Trophoblast cell (in vitro differentiated cells and primary cell): Measurements from ENCODE around the gene OPN4.

Experiments used
- DNase-seq, 2 donors: peaks; one replicate each; pipeline ENCODE4 v3.0.0-alpha.2; 2016
- H2AFZ ChIP-seq: 2 replicates; pipeline ENCODE4 v1.6.1; 2013; ENCODE audit warnings: low read length, moderate library complexity, mild to moderate bottlenecking; ENCODE audit not compliant: insufficient read depth, poor library complexity
- H2AK5ac ChIP-seq: 2 replicates; pipeline ENCODE4 v1.6.1; 2013; ENCODE audit warnings: mild to moderate bottlenecking, low read length
- H2BK120ac ChIP-seq: 2 replicates; pipeline ENCODE4 v1.6.1; 2013; ENCODE audit warnings: low read length, mild to moderate bottlenecking, moderate library complexity; ENCODE audit not compliant: insufficient read depth, poor library complexity
- H2BK12ac ChIP-seq: 2 replicates; pipeline ENCODE4 v1.6.1; 2013; ENCODE audit warnings: mild to moderate bottlenecking, low read length, moderate library complexity
- H2BK5ac ChIP-seq: 2 replicates; pipeline ENCODE4 v1.6.1; 2013; ENCODE audit warnings: low read length, low read depth, moderate library complexity, mild to moderate bottlenecking; ENCODE audit not compliant: poor library complexity
- H3K14ac ChIP-seq: 2 replicates; pipeline ENCODE4 v1.6.1; 2013; ENCODE audit warnings: mild to moderate bottlenecking, low read length
- H3K18ac ChIP-seq: 2 replicates; pipeline ENCODE4 v1.6.1; 2013; ENCODE audit warnings: mild to moderate bottlenecking, low read length
- H3K23ac ChIP-seq: 2 replicates; pipeline ENCODE4 v1.6.1; 2013; ENCODE audit warnings: low read length
- H3K27ac ChIP-seq: 2 replicates; pipeline ENCODE4 v1.5.1; 2013; ENCODE audit warnings: low read depth, mild to moderate bottlenecking, inconsistent platforms, low read length, moderate library complexity
- H3K27me3 ChIP-seq: 2 replicates; pipeline ENCODE4 v1.6.1; 2013; ENCODE audit warnings: inconsistent platforms, mild to moderate bottlenecking, low read length, moderate library complexity; ENCODE audit not compliant: insufficient read depth
- H3K36me3 ChIP-seq, 2 experiments: 1 replicate in 1 of 2; 2 replicates in 1 of 2; pipeline ENCODE4 v1.6.1; 2013; ENCODE audit warnings: low read length in 2 of 2, mild to moderate bottlenecking in 2 of 2, moderate library complexity in 1 of 2; ENCODE audit not compliant: insufficient read depth in 2 of 2, control insufficient read depth in 1 of 2
- H3K4ac ChIP-seq: 2 replicates; pipeline ENCODE4 v1.6.1; 2013; ENCODE audit warnings: low read depth, mild to moderate bottlenecking, low read length, moderate library complexity
- H3K4me1 ChIP-seq, 2 experiments: 1 replicate in 1 of 2; 2 replicates in 1 of 2; pipeline ENCODE4 v1.6.1; 2013; ENCODE audit warnings: low read length in 2 of 2, mild to moderate bottlenecking in 2 of 2, moderate library complexity in 1 of 2; ENCODE audit not compliant: insufficient read depth in 2 of 2, control insufficient read depth in 1 of 2
- H3K4me2 ChIP-seq: 2 replicates; pipeline ENCODE4 v1.6.1; 2013; ENCODE audit warnings: inconsistent platforms, mild to moderate bottlenecking, low read length, moderate library complexity
- H3K4me3 ChIP-seq: 2 replicates; pipeline ENCODE4 v1.5.1; 2013; ENCODE audit warnings: mild to moderate bottlenecking, low read depth, low read length, inconsistent platforms
- H3K79me1 ChIP-seq: one replicate; pipeline ENCODE4 v1.6.1; 2013; ENCODE audit warnings: low read length
- H3K79me2 ChIP-seq: 2 replicates; pipeline ENCODE4 v1.6.1; 2013; ENCODE audit warnings: low read length, mild to moderate bottlenecking; ENCODE audit not compliant: control insufficient read depth, insufficient read depth, poor library complexity
- H3K9ac ChIP-seq: 2 replicates; pipeline ENCODE4 v1.6.1; 2013; ENCODE audit warnings: mild to moderate bottlenecking, low read length
- H3K9me3 ChIP-seq: 2 replicates; pipeline ENCODE4 v1.6.1; 2013; ENCODE audit warnings: low read depth, mild to moderate bottlenecking, control low read depth, inconsistent platforms, low read length; ENCODE audit not compliant: insufficient read depth
- H4K12ac ChIP-seq: 2 replicates; pipeline ENCODE4 v1.6.1; 2013; ENCODE audit warnings: low read depth, mild to moderate bottlenecking, low read length, moderate library complexity
- H4K8ac ChIP-seq: 2 replicates; pipeline ENCODE4 v1.6.1; 2013; ENCODE audit warnings: low read depth, mild to moderate bottlenecking, low read length, moderate library complexity
- H4K91ac ChIP-seq: one replicate; pipeline ENCODE4 v1.6.1; 2013; ENCODE audit warnings: low read depth, mild to moderate bottlenecking, low read length, moderate library complexity
- WGBS: extraction: QIAGEN DNeasy Blood & Tissue Kit; methylation state at CpG from one replicate; pipeline ENCODE4 v1.1.7; 2013; ENCODE audit warnings: missing lambda C conversion rate; ENCODE audit not compliant: insufficient read length, insufficient coverage; ENCODE audit errors: extremely low coverage; 5-methylcytosine and 5-hydroxymethylcytosine counted together

OPN4 gene

GRCh38 chr10:86663046-86663345 lies 8.6 kb downstream of the OPN4 start:
- Histone ChIP-seq H3K4me2 (no peak overlapping the region), H3K9me3 (no peaks in the 10 kb centered on the region), H3K4ac (no peak overlapping the region), H2BK5ac (no peak overlapping the region), H2BK120ac (no peak overlapping the region), H3K27me3 (no peaks in the 10 kb centered on the region), H3K36me3 (no peaks in the 10 kb centered on the region), H2AK5ac (no peak overlapping the region), H3K4me1 (peaks cover 14 to 24% of the 10 kb centered on the region in 2 experiments), H2BK12ac (no peak overlapping the region), H3K79me1 (peaks cover 3% of the 10 kb centered on the region), H3K4me3 (no peak overlapping the region), H3K14ac (no peak overlapping the region), H2AFZ (no peak overlapping the region), H4K8ac (no peak overlapping the region), H3K9ac (no peak overlapping the region), H3K23ac (no peak overlapping the region), H4K12ac (no peak overlapping the region), H4K91ac (no peak overlapping the region), H3K27ac (no peak overlapping the region), H3K18ac (no peak overlapping the region), H3K79me2 (no peaks in the 10 kb centered on the region)
- WGBS, result no CpG with 5 or more reads among the region's 8 CpGs
- DNase-seq, result no peak

- no peak overlapping the region for H3K4me2 ChIP-seq
- H3K27ac ChIP-seq, result no peak overlapping the region
- H2AK5ac ChIP-seq, result no peak overlapping the region
- H3K4me3 ChIP-seq, result no peak overlapping the region
- no peak overlapping the region for H4K12ac ChIP-seq
- H2BK12ac ChIP-seq, result no peak overlapping the region
- H3K9ac ChIP-seq, result no peak overlapping the region
- H3K36me3 ChIP-seq, result no peaks in the 10 kb centered on the region
- no peak overlapping the region for H4K91ac ChIP-seq
- H3K79me2 ChIP-seq, result no peaks in the 10 kb centered on the region
- peaks cover 6% of the 10 kb centered on the region for H3K79me1 ChIP-seq
- no peak overlapping the region for H3K18ac ChIP-seq
- DNase-seq, result no peak
- no peaks in the 10 kb centered on the region for H3K27me3 ChIP-seq
- H2BK5ac ChIP-seq, result no peak overlapping the region
- H3K9me3 ChIP-seq, result no peaks in the 10 kb centered on the region
- H3K4ac ChIP-seq, result no peak overlapping the region
- H2BK120ac ChIP-seq, result no peak overlapping the region
- H3K4me1 ChIP-seq, result peaks cover 22 to 32% of the 10 kb centered on the region in 2 experiments
- no peak overlapping the region for H4K8ac ChIP-seq
- no peak overlapping the region for H3K14ac ChIP-seq
- no peak overlapping the region for H3K23ac ChIP-seq
- no peak overlapping the region for H2AFZ ChIP-seq
- no CpG with 5 or more reads among the region's 10 CpGs for WGBS
Observed at GRCh38 chr10:86663576-86664339, 9.4 kb downstream of the OPN4 start.

DNA sequence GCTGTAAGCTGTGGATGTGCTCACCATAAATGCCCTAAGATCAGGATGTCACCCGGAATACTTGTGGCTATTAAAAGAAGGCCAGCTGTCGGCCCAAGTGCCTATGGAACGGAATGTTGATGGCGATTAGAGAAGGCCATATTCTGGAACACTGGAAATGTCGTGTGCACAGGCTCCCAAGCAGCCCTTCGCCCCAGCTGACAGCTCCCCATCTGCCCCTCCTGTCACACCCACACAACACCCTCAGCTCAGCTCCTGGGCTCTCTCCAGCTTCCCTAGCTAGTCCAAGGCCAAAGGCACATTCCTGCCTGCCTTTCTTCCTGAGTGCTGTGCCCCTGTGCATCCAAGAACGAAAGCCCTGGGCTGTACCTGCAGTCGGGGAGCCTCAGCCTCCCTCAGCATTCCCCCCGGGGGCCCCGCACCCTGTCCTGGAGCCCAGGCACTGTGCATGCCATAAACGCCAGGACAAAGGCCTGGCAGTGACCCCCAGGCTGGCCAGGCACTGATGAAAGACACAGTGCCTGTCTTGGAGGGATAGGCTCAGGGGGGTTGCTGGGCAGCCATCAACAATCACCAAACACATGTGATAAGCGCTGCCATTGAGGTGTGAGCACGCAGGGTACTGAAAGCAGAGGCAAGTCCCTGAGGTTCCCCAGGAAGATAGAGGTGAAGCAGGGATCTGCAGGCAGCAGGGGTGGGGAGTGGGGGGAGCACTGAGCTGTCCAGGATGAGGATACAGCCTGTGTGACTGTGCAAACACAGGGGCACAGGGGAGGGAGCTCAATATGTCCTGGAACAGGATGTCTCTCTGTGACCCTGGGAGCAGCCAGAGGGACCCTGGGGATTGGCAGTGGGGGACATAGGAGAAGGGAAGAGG lies 10.2 kb downstream of the OPN4 start:
- Histone ChIP-seq H3K27me3 (no peaks in the 10 kb centered on the region), H2BK5ac (no peak overlapping the region), H3K14ac (no peak overlapping the region), H2AFZ (no peak overlapping the region), H3K4me3 (no peak overlapping the region), H3K79me1 (peaks cover 9% of the 10 kb centered on the region), H4K12ac (no peak overlapping the region), H3K18ac (no peak overlapping the region), H3K27ac (no peak overlapping the region), H3K4me2 (no peak overlapping the region), H3K4ac (no peak overlapping the region), H2AK5ac (no peak overlapping the region), H2BK12ac (no peak overlapping the region), H3K9ac (no peak overlapping the region), H3K23ac (no peak overlapping the region), H3K36me3 (no peaks in the 10 kb centered on the region), H3K4me1 (peaks cover 25 to 37% of the 10 kb centered on the region in 2 experiments), H2BK120ac (no peak overlapping the region), H3K79me2 (no peaks in the 10 kb centered on the region), H4K8ac (no peak overlapping the region), H4K91ac (no peak overlapping the region), H3K9me3 (no peaks in the 10 kb centered on the region)
- no peak for DNase-seq
- no CpG with 5 or more reads among the region's 13 CpGs for WGBS

DNA sequence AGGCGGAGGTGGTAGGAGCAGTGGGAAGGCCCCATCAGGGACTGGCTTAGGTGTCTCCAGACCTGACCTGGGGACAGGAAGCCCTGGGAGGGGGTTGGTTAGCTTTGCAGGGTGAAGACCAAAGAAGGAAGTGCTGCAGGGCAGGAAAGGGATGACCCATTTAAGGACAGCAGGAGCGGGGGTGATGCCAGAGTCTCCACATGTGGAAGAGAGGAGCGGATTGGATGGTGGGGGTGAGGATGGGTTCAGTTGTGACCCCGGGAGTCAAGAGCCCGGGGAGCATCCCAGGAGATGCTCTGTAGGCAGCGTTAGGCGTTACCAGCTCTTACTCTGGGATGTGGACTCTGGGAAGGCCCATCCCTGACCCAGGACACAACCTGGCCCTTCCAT lies 10.9 kb downstream of the OPN4 start:
- WGBS, result no CpG with 5 or more reads among the region's 7 CpGs
- no peaks in the 10 kb centered on the region for H3K36me3 ChIP-seq
- H3K14ac ChIP-seq, result no peak overlapping the region
- H3K4ac ChIP-seq, result no peak overlapping the region
- no peaks in the 10 kb centered on the region for H3K9me3 ChIP-seq
- no peak overlapping the region for H2BK5ac ChIP-seq
- H4K8ac ChIP-seq, result no peak overlapping the region
- no peak for DNase-seq
- no peaks in the 10 kb centered on the region for H3K27me3 ChIP-seq
- no peak overlapping the region for H3K23ac ChIP-seq
- no peak overlapping the region for H3K4me3 ChIP-seq
- H3K4me2 ChIP-seq, result no peak overlapping the region
- no peak overlapping the region for H3K18ac ChIP-seq
- no peak overlapping the region for H2AK5ac ChIP-seq
- H3K4me1 ChIP-seq, result peaks cover 25 to 38% of the 10 kb centered on the region in 2 experiments
- H3K79me2 ChIP-seq, result no peaks in the 10 kb centered on the region
- no peak overlapping the region for H4K12ac ChIP-seq
- no peak overlapping the region for H2BK120ac ChIP-seq
- H3K79me1 ChIP-seq, result peaks cover 9% of the 10 kb centered on the region
- no peak overlapping the region for H3K27ac ChIP-seq
- H2BK12ac ChIP-seq, result peak overlapping the region; percentile 5
- no peak overlapping the region for H2AFZ ChIP-seq
- no peak overlapping the region for H3K9ac ChIP-seq
- no peak overlapping the region for H4K91ac ChIP-seq
